NCI-H146 treated with DMSO at 0.1 percent for 48 hours (cell line): ENCODE measurements around the gene RAB8B.

Experiments used
- DNase-seq: peaks from one replicate; lab custom pipeline; 2025; ENCODE audit not compliant: unreplicated experiment; lab: John Stamatoyannopoulos, UW

The RAB8B gene

DNA sequence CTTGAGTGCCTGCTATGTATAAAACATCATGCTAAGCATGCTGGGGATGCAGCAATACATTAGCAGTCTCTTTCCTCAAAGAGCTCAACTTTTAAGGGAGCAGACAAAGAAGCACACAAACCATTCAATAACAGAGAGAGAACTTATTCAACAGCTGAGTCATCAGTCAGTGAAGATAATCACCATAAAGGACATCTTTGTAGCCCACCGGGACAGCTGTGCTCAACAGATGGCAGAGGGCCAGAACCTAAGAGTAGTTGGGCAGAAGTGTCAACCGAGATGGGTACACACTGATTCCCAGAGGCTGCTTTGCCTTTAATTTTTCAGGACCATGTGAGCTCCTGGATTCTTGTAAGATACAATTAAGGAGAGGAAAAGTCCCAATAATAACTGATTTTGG is 4.2 kb upstream of the RAB8B start:
- no peak for DNase-seq

DNA sequence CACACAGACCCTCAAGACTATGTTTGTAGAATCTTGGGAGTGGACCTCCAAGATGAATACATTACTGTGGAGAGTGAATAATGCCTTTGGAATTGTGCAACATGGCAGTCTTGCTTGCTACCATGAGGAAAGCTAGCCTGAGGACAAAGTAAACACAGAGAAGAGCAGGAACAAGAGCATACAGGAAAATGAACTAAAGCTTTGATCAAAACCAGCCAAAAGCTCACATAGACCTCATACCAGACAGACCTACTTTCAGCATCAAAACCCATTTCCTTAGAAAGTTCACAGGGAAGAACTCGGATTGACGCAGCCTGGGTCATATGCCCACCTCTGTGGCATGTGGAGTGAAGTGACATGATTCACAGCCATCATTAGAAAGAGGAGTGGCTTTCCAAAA is 3.3 kb upstream of the RAB8B start:
- no peak for DNase-seq

DNA sequence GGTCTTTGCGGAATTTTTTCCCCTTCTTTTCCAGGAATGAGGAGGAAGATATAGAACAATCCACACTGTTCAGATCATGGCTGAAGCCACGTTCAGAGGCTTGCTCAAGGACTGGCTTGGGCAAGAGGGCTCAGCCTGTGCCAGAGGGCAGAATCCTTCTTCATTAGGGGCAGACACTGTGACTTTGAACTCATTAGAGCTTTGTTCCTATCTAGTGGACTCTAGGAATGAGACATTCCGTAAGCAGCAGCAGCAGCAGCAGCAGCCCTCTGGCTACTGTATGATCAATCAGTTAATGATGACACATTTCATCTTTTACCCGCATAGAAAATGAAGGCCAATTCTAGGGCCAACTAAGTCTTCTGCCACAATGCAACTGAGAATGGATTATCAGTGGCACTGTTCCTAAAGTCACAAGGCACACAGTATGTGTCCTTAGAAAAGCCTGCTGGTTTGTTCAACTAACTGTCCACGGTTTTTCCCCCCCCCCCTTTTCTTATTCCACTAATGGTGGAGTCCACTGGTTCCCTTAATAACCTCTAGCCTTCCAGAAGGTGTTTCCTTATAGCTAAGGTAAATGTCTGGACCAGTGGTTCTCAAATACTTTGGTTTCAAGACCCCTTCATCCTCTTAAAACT is 1.7 kb upstream of the RAB8B start:
- DNase-seq = no peak

DNA sequence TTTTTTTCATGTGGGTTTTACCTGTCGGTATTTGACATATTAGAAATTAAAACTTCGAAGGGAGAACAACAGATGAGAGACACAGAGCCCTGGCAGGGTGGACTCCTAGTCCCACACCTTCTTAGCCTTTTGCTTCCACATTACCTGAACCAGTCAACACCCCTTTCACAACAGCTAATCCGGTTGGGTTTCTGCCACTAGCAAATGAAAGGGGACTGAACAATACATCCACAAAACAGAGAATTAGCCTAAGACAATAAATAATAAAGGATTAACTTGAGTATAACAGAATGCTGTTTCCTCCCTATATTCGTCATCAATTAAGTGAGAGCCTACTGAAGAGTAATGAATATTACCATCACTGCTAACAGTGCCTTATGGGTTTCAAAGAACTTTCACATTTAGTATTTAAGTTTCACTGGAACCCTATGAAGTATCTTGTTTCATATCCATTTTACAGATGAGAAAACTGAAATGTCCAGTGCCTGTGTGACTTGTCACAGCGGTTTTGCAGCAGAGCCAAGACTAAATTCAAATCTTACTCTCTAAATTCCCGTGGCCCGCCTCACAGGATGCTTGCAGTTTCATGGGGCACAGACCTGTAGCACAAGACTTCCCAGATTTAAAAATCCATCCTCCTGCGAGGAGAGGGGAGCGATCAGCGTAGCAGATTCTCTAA is 1.0 kb upstream of the RAB8B start:
- DNase-seq = no peak

DNA sequence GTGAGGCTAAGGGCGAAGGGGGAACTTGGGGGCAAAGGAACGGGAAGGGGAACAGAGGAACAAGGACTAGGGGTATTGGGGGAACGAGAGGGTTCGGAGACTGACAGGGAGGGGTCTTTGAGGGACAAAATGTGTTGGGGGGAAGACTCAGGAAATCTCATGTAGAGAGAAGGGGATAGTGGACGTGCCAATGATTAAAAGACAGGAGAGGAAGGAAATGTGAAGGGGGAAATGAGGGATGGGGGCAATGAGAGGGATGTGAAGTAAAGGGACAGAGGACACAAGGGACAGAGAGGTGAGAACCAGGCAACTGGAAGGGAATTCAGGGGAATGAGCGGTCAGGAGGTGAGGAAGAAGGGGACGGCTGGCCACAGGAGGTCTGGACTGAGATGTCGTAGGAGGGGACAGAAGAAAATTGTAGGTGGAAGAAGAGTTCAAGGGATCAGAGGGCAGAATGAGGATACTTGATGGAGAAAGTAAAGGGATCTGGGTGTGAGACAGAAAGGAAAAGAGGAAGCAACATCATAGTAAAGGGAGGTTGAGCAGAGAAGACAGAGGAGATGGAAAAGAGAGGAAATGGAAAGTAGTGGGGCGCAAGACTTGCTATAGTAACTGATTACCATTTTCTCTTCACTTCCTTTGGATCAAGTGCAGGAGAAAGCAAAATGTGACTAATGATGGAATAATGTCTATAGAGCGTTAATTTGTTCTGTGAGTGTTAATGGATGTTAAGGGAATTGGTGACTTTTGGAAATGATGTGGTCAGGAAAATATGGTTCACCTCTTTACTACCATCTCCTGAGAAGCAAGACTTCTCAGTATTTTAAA is 749 bp downstream of the RAB8B start:
- DNase-seq = no peak

DNA sequence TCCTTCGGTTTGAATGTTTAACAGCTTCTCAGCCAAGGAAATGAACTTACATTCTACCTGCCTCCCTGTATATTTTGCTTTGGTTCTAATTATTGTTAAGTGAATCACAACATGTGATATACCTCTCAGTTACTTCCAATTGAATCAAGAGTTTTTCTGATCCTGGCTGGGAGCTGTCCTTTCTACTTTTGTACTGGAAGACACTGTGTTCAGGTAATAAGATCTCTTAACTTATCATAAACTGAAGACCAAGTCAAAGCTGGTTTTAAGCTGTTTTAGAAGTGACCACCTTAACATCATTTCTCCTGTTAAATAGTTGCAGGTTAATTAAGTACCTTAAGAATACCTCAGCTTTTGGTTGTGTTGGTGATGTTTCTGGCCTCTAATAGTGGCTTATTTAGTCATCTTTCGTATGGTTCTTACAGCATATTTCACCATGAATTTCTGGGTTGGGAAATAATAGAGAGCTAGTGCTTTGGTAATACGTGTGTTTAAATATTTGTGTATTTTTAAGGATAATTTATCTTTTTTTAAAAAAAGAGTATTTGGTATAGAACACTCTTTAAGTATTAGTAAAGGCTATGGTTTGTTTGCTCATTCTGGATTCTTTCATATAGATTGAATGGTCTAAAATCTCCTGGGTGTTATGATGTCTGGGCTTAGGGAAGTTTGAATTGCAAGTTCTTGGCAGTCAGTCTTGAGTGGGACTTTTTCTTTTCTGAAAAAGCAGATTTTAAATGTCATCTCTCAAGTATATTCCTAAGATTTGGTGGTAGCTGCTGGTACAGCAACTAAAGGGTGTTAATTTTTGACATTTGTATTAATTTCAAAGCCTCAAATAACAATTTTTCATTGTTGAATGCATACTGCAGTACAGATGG is 1.6 kb downstream of the RAB8B start:
- no peak for DNase-seq

DNA sequence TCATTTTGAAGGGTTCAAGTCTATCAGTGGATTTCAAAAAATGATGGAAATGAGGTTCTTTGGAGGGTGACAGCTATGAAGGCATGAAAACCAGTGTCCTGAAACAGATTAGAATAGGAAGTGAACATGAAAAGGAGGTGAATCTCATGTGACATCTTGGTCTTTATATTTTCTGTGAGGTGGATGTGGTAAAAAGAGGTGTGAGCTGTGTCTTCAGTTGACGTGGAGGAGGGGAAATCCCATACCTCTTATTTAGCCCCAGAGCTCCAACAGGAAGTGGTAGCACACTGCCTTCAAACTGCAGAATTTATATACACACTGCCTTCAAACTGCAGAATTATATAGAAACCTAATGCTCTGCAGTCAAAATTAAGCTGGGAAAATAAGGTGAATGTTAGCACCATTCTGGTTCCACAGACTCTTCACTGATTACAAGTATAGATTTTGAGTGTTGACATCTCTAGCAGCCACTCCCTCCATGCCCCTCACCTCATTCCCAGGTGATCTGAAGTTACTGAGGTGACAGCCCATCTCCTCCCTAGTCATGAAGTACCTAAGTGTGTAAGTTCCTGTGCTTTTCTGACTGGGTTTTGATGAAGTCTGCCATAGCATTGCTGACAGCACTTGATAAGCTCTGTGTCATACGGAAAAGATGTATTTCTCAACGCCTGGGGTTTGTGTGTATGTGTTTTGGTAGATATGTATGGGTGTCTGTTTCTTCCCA is 2.7 kb downstream of the RAB8B start:
- DNase-seq = no peak

DNA sequence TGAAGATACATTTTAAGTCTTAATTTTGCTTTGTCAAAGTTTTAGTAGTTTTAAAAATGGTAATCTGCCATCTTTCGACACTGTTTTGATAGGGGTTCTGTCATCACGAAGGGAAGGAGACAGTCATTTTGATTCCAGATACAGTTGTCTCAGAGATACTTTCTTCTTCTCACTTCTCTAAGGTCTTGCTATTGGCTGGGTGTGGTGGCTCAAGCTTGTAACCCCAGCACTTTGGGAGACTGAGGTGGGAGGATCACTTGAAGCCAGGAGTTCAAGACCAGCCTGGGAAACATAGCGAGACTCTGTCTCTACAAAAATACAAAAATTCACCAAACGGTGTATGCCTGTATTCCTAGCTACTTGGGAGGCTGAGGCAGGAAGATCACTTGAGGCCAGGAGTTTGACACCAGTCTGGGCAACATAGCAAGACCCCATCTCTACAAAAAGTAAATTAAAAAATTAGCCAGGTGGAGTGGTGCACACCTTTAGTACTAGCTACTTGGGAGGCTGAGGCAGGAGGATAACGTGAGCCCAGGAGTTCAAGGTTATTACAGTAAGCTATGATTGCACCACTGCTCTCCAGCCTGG is 3.3 kb downstream of the RAB8B start:
- DNase-seq = no peak

DNA sequence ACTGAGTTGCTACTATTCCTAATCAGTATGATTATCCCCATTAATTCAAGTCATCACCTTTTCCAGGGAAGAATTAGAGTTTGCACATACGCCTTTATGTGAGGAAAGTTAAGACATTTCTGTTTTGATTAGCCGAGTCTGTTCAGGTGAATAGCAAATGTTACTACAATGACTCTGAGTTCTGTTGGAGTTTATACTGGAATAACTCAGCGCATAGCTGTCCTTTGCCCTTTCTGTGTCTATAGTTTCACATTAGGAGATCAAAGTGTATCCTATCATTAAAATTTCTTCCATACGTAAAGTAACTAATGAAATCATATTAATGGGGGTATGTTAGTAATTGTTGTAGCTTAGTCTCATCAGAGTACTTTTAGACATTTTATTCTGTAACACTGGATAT is 4.9 kb downstream of the RAB8B start:
- DNase-seq = no peak

DNA sequence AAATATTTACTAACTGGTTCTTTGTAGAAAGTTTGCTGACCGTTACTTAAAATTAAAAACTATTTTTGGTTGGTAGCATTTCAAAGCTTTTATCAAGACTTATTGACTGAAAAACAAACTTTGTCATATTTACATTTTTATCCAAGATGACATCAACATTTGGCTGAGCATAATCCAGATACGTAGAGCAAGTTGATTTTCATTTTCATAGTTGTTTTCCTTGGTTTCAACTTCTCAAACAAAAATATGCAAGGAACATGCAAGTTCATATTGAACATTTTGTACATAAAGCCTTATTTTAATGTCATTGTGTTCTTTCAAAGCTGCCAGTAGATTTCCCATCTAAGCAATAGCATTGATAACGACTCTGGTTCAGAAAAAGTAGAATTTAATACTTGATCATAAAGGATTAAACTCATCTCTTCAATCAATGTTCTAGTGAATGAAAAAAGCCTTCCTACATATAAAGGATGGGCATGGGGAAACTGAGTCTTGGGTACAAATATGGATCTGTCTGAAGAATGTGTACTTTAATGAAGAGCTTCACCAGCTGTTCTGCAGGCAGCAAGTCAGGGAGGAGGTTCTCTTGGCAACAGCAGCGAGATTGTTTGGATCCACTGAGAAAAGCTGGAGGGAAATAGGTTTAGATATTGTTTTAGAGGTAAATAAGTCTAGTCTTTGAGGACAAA is 5.6 kb downstream of the RAB8B start:
- DNase-seq = no peak

DNA sequence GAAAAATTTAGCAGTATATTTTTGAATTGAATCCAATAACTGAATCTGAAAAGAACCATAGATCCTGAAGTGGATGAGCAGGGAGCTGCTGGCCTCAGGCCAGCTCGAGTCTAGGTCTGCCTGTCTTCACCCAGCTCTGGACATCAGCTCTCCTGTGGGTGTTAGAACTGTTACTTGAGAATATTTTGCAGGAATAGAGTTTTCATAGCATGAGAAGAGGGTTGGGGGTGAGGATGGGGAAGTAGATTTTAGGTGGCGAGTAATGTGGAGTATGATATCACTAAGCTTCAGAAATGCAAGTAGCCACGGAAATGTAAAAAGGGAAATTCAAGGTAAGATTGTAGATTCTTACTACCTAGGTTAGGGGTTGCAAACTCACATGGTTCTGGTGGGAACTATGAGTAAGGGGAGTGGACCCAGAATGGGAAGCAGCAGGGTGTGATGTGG is 6.2 kb downstream of the RAB8B start:
- DNase-seq = no peak

DNA sequence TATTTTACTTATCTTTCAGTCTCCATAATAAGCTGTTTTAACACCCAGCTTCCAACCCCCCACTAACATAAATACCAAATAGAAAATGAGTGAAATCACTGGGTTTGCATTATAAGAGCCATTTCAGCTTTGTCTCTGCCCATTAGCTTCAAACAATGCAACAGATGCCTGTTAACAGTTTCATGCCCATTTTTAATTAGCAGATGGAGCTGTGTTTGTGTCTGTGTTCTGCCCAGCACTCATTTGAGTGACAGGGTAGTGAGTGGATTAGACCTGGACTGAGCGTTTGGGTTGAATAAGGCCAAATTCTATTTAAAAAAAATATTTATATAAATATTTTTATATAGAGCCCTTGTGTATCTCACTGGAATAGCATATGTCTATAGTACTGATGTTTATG is 7.4 kb downstream of the RAB8B start:
- DNase-seq = no peak

DNA sequence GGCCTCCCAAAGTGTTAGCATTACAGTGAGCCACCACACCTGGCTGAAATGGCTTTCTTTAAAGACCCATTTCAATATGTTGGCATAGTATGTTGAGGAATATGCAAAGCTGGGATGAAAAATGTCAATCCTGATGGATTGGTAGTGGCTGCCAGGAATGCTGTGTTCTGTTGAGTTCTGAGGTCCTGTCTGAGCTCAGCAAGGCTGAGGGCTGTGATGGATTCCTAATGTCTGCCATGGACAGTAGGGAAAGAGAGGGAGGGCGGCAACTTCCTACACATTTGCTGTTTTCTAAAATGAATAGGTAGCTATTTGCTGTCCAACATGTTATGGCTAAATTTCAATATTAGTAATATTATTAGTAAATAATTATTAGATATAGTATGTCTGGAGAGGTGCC is 8.2 kb downstream of the RAB8B start:
- no peak for DNase-seq

DNA sequence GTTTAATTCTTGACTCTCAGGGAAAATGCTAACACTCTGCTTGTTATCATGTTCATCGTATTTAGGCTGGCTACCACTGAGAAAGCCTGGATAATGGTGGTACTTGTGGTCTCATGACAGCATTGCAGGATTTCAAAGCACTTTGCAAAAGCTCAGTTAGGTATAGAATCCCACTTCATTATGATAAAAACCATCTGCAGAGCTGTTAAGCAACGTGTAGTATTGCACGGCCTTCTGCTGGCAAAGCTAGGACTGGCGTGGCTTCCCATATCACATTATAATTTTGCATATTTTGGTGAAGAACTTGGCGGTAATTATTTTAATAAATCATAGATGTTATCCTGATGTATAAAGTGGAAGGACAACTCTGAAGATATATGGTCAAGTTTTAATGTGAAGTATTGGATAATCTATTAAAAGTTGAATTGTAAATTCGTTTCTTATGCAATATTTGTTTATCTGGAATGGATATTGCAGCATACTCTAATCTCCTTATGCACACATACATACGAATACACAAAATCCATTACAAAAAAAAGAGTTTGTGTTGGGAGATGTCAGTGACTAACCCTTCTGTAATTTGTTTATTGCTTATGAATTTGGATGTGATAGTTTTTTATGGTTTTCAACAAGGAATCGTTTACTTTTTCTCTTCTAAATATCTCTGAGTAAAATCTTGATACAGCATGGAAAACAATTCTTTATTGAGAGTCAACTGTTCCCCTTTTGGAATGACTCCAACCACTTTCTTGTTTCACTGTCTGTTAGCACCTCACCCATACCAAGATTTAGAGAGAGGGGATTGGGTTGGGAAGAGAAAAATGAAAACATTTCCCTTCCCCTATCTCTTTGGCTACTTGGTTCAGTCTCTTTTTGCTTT is 9.2 kb downstream of the RAB8B start:
- DNase-seq = no peak

DNA sequence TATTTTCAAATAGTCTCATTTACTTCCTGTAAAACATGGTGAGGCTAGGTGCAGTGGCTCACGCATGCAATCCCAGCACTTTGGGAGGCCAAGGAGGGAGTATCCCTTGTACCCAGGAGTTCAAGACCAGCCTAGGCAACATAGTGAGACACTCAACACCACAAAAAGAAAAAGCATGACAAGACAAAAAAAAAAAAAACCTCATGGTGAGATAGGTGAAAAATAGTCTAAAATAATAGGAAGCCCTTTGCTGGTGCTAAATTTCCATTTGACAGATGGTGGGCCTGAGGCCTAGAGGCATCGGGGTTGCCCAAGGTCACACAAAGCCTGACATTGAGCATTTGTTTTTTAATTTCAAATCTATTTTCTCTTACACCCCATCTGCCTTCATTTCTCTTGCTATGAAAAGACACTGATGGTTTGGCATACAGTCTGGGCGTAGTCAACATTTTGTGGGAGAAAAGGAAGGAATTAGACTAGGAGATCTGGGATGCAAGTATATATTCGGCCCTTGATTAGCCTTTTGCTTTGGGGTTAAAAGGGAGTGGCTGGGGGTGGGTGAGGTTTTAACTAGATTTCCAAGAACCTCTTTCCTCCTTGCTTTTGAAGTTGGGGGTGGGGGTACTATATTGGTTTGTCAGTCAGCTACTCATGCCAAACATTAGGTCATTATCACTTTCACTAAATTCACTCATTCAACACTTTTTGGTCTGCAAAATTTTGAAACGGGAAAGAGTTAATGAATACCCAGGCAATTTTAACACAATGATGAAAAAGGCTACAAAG is 11.3 kb downstream of the RAB8B start:
- no peak for DNase-seq

DNA sequence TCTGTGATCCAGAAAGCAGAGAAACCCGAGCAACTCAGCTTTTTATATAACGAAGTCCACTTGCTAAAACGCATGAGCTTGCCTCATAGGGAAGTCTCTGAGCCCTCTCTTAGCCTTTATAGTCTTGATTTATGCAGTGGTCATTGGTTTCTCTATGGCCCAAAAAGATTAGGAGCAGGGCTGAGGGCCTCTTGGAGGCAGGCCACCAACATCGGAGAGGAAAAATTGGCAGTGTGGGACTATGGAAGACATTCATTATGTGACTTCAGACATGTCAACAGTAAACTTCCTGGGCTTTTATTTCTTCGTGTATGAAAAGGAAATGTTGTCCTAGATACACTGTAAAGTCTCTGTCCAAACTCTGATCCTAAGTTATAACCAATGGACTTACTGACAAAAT is 13.5 kb downstream of the RAB8B start:
- no peak for DNase-seq

DNA sequence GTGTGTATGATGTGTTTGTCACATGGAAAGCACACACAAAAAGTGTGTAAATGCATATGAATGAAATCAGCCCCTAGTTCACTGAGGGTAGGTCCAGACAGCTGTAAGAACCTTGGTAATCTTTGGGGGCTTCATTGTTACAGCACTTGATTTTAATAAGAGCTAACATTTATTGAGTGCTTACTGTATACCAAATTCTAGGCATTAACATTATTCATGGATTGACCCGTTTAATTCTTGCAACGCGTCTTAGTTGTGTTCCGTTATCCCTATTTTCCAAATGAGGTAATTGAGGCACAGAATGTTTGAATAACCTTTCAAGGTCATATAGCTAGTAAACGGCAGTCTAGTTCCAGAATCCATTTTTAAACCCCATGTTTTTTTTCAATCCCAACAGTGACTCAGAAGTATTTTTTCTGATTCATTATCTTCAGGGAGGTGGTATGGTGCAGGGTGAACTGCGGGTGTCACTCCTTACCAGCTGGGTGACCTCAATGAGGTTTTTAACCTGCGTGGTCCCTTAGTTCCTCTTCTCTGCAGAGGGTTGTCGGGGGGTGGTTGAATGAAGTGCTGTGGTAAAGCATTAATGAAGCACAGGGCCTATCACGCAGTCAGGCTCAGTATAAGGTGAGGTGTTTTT is 14.2 kb downstream of the RAB8B start:
- DNase-seq = no peak
